ENCODE measurements around the gene SACS.
"Not testable (repeated sequence)": the region's sequence is repeated elsewhere in the genome, so short reads cannot be mapped to it uniquely, and the experiment has no call there.

SACS gene

DNA sequence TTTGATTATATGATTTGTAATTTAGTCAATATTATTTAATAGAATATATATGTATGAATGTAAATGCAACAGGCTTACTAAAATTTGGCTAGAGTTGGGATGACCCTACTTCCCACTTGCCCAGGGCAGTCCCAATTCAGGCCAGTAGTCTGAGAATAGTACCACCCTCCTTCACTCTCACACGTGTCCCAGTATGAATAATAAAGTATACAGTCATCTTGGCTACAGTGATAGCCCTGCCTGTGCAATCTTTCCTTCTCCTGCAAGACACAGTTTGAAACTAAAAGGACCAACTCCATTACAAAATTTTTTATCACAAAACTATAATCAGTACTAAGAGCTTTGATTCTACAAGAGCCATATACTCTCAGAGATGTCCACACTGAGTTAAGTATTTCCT is 76.2 kb downstream of the SACS start:
- DNase-seq = no peak

DNA sequence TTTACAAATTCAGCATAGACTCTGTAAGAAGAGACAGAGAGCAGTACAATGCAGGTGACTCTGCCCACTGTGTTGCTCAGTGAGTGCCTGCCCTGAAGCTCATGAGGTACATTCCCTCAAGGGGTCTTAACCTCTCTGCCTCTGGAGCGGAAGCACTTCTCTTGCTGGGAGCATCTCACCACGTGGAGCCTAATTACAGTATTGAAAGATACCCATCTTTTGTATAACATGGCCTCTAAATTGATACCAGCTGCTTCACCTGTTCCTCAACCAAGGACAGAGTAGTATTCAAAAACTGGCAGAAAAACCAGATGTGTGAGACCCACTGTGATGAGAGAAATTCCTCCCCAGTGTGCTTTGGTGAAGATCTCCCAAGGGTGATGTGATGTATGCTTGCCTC is 77.1 kb downstream of the SACS start:
- DNase-seq = no peak

DNA sequence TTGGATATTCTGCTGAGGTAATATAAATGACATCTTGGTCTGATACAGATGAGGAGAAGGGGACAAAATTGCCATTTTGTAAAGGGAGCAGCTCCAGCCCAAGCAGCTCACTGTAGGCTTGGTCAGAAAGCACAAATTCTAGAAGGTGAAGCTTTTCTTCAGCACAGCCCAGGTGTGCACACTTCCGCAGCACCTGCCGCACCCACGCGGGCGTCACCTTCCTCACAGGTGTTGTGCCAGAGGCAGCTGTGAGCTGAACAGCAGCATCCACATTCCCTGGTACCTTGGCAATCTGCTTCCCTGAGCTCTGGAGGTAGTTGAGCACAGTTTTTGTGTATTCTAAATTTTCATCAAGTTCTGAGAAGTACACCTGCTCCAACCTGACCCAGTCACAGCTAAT is 79.0 kb downstream of the SACS start:
- no peak for DNase-seq

DNA sequence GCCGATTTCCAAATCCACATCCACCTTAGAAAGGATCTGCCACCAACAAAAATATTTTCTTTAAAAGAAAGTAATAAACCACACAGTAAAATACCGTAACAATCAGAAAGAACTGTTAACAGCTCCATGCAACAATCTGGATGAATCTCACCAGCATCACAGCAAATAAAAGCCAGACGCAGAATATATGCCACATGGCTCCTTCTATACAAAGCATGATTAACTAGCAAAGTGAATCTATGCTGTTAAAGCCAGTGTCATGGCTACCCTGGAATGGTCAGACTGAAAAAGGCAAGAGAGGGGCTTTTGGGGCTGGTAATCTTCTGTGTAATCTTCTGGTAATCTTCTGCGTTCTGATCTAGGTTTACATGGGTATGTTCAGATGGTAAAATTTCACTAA is 81.3 kb downstream of the SACS start:
- no peak for DNase-seq

DNA sequence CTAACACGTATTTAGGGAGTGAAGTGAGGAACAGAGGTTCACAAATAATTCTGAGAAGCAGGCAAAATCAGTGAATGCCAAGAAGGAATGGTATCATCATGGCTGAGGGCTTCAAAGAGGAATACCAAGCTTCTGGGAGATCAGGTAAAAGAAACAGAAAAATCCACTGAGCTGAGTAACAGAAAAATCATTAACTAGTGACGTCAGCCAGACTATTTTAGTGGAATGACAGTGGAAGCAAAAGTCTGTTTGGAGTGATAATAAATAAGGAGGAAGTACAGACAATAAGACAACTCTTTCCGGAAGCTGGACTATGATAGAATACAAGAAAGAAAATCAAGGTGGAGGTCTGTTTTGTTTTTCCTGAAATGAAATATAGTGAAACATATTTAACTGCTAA is 83.5 kb downstream of the SACS start:
- DNase-seq = no peak

DNA sequence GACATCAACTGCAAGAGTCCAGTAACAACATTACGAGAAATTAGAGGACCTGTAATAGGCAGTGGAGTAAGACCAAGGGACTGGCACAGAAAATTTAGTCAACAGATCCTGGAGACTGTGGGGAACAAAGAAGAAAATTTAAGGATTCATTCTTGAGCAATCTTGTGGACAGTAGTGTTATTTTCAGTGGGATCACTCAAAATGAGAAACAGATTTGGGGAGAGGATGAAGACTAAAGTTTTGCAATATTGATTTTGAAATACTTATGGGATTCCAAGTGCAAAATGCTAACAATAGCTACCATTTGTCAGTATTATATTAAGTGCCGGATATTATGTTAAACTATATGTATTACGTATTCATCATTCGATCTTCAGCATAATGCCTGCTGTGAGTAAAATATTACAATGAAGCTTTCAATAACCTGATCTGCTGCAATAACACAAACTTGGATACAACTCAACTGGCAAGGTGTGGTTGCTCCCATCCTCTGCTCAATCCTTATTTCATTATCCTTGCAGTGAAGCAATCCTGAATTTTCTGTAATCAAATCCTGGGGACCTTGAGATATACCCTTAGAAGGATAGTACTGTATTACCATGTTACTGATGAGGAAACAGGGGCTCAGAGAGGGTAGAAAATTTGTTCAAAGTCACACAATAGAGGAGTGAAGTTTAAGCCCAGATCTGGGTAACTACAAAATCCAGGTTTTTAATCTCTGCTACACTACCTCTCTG is 84.2 kb downstream of the SACS start:
- DNase-seq = no peak

DNA sequence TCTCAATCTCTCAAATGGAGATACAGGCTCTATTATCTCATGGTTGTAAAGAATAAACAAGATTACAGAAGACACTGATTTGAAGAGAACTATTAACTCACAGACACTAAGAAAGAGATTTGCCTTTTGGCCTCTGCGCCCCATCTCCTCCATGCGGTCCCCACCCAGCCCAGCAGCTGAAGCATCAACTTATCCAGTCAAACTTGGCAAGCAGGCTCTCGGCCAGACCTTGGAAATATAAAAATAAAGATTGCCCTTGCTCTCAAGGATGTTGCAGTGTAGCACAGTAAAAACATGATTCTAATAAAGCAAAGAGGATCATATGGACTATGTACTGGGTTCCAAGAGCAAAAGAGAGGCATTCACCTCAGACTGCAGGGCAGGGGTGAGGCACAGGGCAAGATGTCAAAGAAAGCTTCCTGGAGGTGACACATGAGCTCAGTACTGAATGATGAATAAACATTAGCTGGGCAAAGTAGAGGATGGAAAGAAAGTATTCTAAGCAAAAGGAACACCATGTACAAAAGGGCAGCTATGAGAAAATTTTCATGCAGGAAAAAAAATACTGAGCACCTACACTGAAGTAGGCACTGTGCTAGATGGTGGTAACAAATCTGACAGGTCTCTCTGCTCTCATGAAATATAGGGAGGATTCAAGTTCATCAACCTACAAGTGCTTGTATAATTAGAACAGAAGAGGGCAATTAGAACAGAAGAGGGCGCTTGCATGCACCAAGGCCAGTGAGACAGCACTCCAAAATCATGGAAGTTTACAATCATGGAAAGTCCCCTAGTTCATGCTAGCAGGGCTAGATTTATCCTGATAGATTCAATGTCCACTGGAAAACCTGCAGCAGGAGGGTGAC is 85.0 kb downstream of the SACS start:
- DNase-seq = no peak

DNA sequence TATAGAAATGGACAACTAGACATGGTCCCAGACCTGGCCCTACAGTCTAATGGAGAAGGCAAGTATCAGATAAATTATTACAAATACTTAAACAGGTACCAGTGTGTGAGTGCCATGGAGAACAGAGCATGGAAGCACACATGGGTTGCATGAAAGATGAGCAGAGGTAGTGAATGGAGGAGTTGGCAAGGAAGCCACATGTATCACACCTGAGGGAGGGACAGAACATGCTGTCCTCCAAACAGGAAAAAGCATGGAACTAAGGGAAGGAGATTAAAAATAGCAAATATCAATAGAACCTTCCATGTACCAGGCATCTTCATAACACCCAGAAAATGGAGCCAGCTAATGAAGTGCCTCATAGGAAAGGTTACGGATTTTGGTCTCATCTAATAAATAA is 85.9 kb downstream of the SACS start:
- no peak for DNase-seq

DNA sequence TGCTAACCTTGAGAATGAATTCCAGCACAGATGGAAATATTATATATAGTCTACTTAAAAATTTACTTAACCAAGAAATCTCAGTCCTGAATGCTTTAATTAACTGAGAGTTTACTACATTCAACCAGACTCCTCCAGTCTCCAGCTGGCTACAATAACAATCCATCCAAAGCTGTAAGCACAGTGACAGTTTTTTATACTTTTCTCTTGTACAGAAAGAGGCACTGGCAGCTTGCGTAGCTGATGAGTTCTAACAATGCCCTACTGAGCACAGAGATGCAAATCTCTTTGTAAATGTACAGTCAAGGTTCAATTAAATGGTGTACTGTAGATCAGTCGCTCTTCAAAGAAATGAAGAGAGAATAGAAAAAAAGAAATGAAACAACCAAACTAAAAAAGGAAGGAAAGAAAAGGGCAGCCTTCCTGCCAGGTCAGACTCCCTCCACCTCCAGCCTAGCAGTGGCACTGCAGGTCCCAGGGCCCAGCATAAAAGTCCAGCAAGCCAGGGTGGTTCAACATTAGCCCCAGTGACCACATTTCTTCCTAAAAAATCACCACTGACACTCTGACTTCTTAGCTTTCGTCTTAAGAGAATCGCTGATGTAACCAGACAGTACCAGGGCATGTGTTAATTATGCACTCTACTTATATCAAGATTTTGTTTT is 88.4 kb downstream of the SACS start:
- DNase-seq = no peak

DNA sequence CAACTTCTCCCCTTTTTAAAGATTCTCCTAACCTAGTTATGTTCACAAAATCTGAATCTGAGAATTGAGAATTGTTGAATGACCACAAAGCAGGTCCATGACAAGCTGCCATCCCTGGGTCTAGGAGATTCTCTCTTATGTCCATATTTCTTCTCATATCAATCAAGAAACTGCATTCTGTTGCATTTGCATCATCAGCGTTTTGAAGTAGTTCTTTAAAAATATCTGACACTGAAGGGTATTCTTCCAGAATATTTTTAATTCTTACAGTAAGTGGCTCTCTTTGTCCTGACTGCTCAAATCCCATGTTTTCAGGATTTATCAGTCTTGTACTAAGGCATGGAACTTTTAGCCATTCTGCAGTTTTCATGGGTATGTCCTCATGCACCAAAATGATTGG is 94.3 kb downstream of the SACS start:
- no peak for DNase-seq

DNA sequence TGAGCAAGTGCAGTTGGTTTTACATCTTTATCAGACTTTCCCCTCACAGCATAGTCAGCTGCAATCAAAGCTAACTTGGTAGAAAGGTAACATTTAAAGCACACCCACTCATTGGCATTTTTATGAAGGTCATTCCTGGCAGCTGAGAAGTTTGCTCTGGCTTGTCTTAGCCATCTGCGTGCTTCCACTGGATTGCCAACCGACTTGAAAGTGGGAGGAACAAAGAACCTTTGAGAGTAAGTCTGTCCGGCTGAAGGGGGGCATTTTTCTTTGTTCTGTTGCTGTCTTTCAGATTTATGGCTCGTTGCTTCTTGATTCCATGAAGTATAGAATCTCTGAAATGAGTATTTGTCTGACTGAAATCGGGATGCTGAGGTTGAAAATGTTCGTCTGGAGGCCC is 103.1 kb downstream of the SACS start:
- no peak for DNase-seq

DNA sequence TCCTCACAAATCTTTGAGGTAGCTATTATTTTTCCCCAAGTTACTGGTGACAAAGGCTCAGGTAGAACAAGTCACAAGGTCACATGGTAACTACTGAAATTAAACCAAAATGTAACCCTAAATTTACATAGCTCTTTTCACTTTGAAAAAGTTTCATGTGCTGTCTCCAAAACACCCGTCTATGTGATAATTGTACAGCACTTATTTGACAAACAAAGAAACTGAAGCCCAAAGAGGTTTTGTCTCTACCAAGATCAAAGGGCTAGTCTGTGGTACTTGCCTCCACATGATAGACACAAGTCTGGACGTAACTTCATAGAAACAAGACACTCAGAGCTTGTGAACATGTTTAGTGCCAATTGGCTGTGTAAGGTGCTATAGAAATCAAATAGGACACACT is 108.3 kb downstream of the SACS start:
- no peak for DNase-seq

DNA sequence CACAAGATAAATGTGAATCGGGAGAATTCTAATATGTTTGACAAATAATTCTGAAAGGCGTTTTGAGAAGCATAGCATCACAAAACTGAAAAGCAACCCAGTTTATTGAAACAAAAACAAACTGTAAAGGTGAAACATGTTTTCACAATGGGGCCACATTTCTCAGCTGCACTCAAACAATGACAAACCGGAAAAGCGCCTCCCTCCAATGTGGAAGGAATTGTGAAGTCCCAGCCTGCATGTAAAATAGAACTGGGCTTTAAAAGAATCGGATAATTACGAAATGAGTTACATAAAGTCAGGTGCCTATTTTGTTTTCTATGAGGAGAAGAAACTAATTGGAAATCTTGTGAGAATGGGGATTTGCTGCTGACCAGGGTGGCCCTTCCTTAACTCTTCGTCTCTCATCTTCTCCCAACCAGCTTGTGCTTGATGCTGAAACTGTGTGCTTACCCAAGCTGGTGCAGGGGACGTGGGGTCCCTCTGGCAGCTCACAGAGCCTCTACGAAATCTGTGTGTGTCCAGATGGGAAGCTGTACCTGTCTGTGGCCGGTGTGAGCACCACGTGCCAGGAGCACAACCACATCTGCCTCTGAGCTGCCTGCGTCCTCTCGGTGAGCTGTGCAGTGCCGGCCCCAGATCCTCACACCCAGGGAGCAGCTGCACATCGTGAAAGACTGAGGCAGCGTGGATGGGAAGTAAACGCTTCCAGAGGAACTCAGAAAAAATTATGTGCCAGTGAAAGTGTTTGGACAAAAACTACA is 109.4 kb downstream of the SACS start:
- DNase-seq = no peak

DNA sequence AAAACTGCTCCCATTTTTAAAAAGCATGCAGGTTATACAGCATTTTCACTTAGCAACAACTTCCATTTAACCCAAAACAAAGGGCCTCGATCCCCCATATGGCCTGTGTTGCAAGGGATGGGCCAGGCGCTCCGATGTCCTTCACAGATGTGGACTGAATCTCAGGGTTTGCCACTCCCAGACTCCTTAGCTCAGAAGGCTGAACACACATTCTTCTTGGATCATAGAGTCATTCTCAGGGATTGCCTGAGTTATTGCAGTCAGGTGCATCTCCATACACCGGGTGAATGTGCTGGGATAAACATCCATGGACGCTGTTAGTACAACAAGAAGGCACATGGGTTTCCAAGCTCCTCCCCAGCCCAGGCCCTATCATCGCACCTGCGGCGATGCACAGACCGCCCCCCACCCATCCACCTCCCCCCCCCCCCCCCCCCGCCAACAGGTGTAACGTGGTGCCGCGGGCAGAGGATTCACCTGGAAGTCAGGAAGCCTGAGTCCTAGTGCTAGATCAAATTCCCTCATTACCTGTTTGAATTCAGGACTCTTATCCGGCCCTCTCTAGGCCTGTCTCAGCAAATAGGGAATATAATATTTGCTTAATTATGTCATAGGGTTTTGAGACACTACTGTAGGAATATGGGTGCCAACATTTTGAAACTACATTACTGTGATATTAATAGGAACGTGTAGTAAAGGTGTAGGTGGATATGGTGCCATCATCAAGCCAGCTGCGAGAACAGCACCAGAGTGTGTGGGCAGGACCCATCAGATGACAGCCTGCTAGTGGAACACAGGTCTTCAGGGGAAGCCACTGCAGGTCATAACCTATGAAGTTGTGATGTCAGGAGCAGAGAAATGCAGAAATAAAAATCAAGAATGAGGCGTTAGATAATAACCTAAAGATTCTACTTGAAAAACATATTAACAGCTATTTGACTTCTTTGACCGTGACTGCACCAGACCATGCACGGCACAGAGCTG is 110.9 kb downstream of the SACS start:
- no peak for DNase-seq

DNA sequence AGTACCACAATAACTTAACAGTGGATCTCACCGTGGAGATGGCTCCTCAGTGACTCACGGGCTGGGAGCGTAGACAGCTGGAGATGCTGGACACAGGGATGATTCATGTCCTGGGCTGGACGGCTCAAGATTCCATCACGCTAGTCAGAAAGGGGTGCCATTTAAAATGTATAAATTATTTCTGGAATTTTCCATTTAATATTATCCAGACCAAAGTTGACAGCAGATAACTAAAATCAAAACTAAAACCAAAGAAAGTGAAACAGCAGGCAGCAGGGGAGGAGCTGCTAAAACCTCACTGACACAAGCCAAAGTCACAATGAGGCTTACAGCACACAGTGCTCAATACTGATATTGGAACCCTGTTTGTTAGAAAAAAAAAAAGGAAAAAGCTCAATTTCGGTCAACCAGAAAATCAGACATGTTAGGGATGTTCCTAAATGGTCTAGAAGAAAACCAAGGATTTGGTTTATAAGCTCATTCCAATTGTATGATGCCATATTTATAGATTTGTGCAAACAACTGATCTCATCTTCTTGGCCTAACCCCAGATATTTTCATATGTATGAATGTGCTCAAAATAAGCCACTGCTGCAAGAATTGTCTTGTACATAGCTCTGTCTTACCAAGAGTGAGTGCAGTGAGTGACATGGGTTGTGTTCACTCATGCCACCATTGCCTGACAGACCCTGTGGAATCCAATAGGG is 111.8 kb downstream of the SACS start:
- no peak for DNase-seq

DNA sequence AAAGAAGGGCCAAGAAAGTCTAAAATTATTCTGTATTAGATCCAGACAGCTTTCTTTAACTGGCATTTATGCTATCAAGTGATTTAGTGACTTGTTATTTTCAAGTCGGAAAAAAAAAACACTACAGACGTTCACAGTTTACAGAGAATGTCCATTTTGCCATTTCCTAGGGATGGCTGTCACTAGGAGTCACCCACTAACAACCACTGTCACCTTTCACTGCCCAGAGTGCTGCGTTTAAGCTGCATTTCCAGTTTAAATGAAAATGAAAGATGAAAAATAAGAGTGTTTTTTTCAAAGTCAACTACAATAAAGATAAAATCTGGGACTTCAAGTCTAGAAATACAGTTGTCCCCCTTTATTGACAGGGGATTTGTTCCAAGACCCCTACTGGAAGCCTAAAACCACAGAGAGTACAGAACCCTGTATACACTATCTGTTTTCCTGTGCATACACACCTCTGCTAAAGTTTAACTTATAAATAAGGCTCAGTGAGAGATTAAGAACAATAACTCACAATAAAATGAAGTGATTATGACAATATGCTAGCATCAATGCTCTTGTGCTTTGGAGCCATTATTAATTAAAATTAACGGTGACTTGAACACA is 112.5 kb downstream of the SACS start:
- no peak for DNase-seq

DNA sequence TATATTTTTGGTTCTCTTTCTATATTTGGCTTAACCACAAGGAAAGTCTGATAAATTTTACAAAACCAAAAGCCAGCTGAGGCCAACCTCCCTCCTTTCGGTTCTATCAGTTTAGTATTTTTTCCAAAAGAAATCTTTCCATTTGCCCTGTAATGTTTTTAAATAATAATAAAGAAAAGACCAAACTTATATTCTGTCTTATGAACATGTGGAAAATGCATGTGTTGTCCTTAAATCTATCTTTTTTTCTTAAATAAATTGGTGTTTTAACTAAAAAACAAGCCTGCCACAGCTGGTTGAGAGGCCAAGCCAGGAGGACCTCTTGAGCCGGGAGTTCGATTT is 113.6 kb downstream of the SACS start:
- no peak for DNase-seq

DNA sequence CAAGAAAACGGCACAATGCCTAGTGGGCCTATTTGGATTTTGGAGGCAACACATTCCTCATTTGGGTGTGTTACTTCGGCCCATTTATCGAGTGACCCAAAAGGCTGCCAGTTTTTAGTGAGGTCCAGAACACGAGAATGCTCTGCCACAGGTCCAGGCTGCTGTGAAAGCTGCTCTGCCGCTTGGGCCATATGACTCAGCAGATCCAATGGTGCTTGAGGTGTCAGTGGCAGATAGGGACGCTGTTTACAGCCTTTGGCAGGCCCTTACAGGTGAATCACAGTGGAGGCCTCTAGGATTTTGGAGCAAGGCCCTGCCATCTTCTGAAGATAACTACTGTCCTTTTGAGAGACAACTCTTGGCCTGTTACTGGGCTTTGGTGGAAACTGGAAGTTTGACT is 118.7 kb downstream of the SACS start:
- DNase-seq = not testable (repeated sequence)

DNA sequence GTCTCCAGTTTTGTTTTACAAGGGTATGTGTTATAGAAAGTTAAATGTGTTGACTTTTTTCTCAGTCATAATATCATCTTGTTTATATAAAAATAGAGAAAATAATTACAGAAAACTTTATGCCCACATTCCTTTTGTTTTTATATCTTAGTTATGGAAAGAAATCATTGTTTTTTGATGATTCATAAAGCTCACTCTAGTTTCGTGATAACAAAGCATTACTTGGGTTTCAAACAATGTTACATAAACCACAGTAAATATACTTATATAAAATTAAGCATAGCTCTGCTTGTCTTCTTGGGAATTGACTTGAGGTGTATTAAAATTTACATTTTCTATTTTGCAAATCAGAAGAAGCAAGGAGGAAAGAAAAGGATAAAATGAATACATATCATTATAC is 140.9 kb downstream of the SACS start:
- DNase-seq = no peak

DNA sequence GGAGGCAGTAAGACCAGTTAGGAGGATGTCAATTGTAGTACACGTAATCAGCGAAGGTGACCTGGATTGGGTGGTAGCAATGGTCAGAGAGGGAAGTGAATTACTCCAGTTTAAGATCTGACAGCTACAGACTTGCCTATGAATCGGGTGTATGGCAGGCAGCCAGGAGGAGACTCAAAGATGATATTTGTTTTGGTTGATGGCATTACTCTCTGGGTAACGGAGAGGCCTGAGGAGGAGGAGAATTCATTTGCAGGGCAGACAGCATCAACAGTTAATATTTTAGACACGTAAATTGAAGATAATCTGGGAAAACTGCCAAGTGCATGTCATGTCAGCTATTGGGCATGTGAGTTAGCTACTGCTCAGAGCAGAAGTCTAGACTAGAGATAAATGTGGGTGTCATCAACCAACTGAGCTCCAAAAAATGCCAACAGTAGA is 143.6 kb downstream of the SACS start:
- DNase-seq = no peak

Data from right kidney (tissue), 1 donor.